Right atrium auricular region (tissue), 2 donors: Measurements from ENCODE around the gene SLC3A2. TPM values are rescaled to one million over a fixed set of nuclear protein-coding genes. Genes with fewer than 3 reads are reported as not detected.
A peak's percentile ranks its signal among the peaks of the same experiment; 100 is the strongest.
"Not testable (repeated sequence)": the region's sequence is repeated elsewhere in the genome, so short reads cannot be mapped to it uniquely, and the experiment has no call there.

ENCODE experiments used
- DNase-seq: peaks from one replicate; pipeline ENCODE4 v3.0.0-alpha.2; 2019; ENCODE audit warnings: low spot score
- H3K27ac ChIP-seq, 2 donors: fragments of 200-600 bp; sonication (generic); 1 replicate in 1 of 2; 2 replicates in 1 of 2; pipeline ENCODE4 v1.5.1; 2016 to 2019
- H3K27me3 ChIP-seq, 2 donors: fragments of 200-600 bp; sonication (generic); one replicate each; pipeline versions ENCODE4 v1.5.1 to v1.6.0; 2017 to 2019
- H3K36me3 ChIP-seq: fragments of 200-600 bp; sonication (generic); one replicate; pipeline ENCODE4 v1.5.1; 2016
- H3K4me1 ChIP-seq, 2 donors: fragments of 200-600 bp; sonication (generic); one replicate each; pipeline versions ENCODE4 v1.5.1 to v1.6.0; 2017 to 2019
- H3K4me3 ChIP-seq, 2 donors: fragments of 200-600 bp; sonication (generic); 1 replicate in 1 of 2; 2 replicates in 1 of 2; pipeline ENCODE4 v1.5.1; 2017 to 2019; ENCODE audit warnings: mild to moderate bottlenecking in 1 of 2, moderate library complexity in 1 of 2
- H3K9me3 ChIP-seq, 2 donors: fragments of 200-600 bp; sonication (generic); one replicate each; pipeline ENCODE4 v1.5.1; 2019
- total RNA-seq, 2 donors: library from RNA; depleted of rRNA; stranded (reverse); fragments of >200 nt; gene quantifications; one replicate each; pipeline ENCODE4 v1.1.0, GENCODE V29; 2016
- TF ChIP-seq, protein P1 (sequence below), 2 donors: fragments of 200-600 bp; sonication (generic); IDR thresholded peaks; one replicate each; pipeline ENCODE4 v1.5.1; 2019; ENCODE audit warnings: antibody characterized with exemption in 2 of 2

The SLC3A2 gene
- total RNA-seq, 2 donors from 2014 or later = 27.7 to 64.9 TPM

DNA sequence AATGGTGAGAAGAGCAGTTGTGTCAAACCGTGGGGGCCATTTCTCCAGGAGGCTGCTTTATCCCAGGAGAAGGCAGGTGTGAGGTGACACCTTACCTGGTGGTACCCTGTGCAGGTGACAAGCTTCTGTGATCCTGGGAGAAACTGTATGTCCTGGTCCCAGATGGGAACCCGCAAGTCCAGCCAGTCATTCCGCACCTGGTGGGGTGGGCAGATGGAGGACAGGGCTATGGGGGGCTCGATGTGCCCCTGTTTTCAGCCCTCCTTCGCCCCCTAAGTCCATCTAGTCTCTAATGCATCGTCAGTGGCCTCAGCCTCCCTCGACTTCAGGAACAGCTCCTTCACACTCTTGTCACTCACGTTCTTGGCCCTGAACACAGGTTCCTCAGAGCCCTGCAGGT is 45.4 kb upstream of the SLC3A2 start:
- Histone ChIP-seq H3K9me3 (no peaks in the 10 kb centered on the region), H3K27me3 (no peaks in the 10 kb centered on the region), H3K4me1 (peaks cover 0 to 38% of the 10 kb centered on the region in 2 donors), H3K36me3 (peaks cover 25% of the 10 kb centered on the region), H3K27ac (no peak overlapping the region), H3K4me3 (no peak overlapping the region)
- no peak for DNase-seq
- TF ChIP-seq, protein P1, sequence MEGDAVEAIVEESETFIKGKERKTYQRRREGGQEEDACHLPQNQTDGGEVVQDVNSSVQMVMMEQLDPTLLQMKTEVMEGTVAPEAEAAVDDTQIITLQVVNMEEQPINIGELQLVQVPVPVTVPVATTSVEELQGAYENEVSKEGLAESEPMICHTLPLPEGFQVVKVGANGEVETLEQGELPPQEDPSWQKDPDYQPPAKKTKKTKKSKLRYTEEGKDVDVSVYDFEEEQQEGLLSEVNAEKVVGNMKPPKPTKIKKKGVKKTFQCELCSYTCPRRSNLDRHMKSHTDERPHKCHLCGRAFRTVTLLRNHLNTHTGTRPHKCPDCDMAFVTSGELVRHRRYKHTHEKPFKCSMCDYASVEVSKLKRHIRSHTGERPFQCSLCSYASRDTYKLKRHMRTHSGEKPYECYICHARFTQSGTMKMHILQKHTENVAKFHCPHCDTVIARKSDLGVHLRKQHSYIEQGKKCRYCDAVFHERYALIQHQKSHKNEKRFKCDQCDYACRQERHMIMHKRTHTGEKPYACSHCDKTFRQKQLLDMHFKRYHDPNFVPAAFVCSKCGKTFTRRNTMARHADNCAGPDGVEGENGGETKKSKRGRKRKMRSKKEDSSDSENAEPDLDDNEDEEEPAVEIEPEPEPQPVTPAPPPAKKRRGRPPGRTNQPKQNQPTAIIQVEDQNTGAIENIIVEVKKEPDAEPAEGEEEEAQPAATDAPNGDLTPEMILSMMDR (IDR thresholded peaks at IDR 0.05) = no peak

DNA sequence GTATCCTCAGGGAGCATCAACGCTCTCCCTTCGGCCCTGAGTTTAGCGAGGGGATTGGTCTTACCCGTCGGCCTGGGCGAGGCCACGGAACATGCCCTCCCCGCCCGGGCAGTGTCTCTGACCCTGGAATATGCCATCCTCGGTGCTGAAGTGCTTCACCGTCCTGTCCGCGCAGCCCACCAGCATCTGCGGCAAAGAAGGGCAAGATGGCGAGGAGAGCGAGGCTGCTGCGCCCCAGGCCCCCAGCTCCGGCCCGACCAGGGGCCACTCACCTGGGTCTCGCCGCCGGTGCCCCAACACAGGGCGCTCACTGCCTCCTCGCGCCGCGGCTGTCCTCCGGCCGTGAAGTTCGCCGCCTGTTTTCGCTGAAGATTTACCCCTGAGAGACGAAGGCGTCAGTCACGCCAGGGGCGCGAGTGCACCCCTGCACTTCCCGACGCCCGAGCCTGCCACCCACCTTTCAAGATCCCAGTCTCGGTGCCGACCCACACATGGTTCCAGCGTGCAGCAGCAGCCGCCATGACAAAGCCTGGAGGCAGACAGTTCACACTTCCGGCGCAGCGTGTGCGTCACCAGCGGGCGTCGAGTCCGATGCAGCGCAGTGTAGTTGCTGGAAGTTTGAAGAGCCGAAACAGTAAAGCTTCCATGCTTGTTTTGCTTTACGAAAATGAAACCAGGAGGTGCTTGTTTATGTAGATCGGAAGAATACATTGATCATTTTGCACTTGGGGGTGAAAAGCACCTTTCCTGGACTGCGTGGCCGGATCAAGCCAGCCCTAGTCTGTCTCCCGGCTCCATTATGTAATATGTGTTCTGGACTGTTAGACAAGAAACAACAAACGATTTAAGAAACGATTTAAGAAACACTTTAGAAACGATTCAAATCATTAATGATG is 41.4 kb upstream of the SLC3A2 start, which contains the start of gene WDR74:
WDR74 (minus strand) TSS at position 541 of the 896 bp plus-strand sequence; CDS start at position 521, 20 bp downstream.
- Histone ChIP-seq H3K27ac (peak within 1 kb of the TSS; percentile 96 to 97), H3K4me1 (peaks cover 0 to 26% of the 10 kb centered on the region in 2 donors), H3K4me3 (peak within 1 kb of the TSS; percentile 69 to 94), H3K36me3 (peaks cover 17% of the 10 kb centered on the region), H3K9me3 (no peaks in the 10 kb centered on the region), H3K27me3 (no peaks in the 10 kb centered on the region)
- TF ChIP-seq, protein P1 (IDR thresholded peaks at IDR 0.05) = no peak
- DNase-seq = peak; percentile 94

DNA sequence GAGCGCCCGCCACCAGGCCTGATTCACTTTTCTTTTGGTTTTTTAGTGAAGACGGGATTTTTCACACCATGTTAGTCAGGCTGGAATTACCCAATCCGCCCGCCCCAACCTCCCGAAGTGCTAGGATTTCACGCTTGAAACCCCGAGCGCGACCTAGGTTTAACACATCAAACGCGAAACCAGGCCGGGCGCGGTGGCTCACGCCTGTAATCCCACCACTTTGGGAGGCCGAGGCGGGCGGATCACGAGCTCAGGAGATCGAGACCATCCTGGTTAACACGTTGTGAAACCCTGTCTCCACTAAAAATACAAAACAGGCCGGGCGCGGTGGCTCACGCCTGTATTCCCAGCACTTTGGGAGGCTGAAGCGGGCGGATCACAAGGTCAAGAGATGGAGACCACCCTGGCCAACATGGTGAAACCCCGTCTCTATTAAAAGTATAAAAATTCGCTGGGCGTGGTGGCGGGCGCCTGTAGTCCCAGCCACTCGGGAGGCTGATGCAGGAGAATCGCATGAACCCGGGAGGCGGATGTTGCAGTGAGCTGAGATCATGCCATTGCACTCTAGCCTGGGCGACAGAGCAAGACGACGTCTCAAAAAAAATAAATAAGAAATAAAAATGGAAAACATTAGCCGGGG is 39.9 kb upstream of the SLC3A2 start:
- Histone ChIP-seq H3K4me3 (peak overlapping the region; percentile 69 to 94), H3K27ac (peak overlapping the region; percentile 96 to 97), H3K4me1 (peaks cover 0 to 26% of the 10 kb centered on the region in 2 donors)
- DNase-seq = peak; percentile 89
- not testable (repeated sequence) for H3K36me3 ChIP-seq, H3K27me3 ChIP-seq, H3K9me3 ChIP-seq

DNA sequence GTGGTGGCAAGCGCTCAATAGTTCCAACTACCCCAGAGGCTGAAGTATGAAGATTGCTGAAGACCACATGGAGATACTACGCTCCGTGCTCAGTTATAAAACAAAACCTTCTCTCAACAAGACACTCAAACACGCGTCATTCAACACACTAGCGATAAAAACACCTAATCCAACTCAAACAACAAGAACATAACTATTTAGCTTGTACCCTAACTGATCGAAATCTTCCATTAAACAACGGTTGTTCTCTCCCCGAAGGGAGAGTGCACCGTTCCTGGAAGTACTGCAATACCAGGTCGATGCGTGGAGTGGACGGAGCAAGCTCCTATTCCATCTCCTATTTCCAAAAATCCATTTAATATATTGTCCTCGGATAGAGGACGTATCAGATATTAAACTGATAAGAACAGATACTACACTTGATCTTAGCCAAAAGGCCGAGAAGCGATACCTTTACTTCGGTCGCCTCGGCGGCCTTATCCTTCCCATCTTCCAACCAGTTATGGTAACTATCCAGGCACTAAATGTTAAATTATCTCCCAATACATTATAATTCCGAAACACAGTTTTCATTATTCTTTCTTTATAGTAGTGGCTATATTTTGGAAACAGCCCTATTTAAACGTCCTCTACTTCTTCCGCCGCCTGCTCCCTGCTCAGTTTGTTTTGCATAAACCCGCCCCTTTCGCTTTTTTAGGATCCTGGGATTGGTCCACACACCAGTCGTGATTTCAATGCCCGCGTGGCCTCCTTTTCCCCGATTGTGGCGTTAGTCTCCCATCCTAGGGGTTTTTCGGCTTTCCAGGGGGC is 39.1 kb upstream of the SLC3A2 start:
- TF ChIP-seq, protein P1 (IDR thresholded peaks at IDR 0.05) = no peak
- Histone ChIP-seq H3K9me3 (no peaks in the 10 kb centered on the region), H3K27ac (peak overlapping the region; percentile 96 to 97), H3K27me3 (no peaks in the 10 kb centered on the region), H3K4me1 (peaks cover 0 to 26% of the 10 kb centered on the region in 2 donors), H3K4me3 (peak overlapping the region; percentile 69 to 94), H3K36me3 (no peaks in the 10 kb centered on the region)
- DNase-seq = peak; percentile 92

DNA sequence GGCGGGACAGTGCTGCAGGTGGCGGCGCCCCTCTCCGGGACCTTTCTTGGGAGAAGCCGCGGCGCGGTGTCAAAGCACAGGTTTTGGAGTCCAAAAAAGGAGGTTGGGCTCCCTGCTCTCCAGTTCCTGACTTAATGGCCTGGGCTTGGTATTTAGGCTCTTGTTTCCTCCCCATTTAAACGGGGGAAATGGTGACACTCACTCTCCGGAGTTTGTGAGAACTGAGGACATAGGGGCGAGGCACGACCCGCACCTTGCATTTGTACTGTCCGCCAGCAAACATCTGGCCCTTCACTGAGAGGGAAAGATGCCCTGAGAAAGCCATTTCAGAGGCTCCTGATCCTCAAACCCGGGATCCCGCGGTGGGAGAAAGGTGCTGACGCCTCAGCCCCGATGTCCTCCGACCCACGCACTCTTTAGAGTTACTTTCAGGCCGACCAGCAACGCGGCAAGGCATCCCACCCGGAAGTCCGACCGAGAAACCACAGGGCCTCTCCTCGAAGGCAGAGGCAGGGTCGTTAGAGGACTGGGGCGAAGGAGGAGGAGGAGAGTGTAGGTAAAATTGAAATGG is 38.4 kb upstream of the SLC3A2 start:
- peak; percentile 61 for DNase-seq
- Histone ChIP-seq H3K4me3 (peak overlapping the region; percentile 35 to 94), H3K36me3 (no peaks in the 10 kb centered on the region), H3K9me3 (no peaks in the 10 kb centered on the region), H3K27me3 (no peaks in the 10 kb centered on the region), H3K4me1 (peaks cover 0 to 26% of the 10 kb centered on the region in 2 donors), H3K27ac (peak overlapping the region; percentile 96 to 97)
- TF ChIP-seq, protein P1 (IDR thresholded peaks at IDR 0.05) = no peak

DNA sequence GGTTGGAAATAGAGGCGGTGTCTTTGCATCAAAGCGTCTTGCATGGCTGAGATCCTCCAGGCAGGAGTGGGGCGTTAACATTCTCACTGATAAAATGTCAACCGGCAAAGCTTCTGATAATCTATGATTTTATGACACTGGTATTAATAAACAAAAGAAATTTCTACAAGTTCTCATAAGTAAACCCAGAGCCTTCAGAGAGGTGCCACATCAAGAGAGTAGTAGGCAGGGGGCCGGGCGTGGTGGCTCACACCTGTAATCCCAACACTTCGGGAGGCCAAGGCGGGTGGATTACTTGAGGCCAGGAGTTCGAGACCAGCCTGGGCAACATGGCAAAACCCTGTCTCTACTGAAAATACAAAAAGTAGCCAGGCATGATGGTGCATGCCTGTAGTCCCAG is 37.8 kb upstream of the SLC3A2 start:
- not testable (repeated sequence) for DNase-seq, H3K27me3 ChIP-seq, H3K36me3 ChIP-seq, H3K9me3 ChIP-seq
- Histone ChIP-seq H3K4me3 (peak overlapping the region in 1 of 2 donors; percentile 94), H3K27ac (peak overlapping the region; percentile 96 to 97), H3K4me1 (peaks cover 0 to 26% of the 10 kb centered on the region in 2 donors)
